ENCODE measurements around the gene NUDT8. TPM values are rescaled to one million over a fixed set of nuclear protein-coding genes. Genes with fewer than 3 reads are reported as not detected.

The NUDT8 gene
- total RNA-seq, 1 donor from 2014 or later, result 6.2 TPM

DNA sequence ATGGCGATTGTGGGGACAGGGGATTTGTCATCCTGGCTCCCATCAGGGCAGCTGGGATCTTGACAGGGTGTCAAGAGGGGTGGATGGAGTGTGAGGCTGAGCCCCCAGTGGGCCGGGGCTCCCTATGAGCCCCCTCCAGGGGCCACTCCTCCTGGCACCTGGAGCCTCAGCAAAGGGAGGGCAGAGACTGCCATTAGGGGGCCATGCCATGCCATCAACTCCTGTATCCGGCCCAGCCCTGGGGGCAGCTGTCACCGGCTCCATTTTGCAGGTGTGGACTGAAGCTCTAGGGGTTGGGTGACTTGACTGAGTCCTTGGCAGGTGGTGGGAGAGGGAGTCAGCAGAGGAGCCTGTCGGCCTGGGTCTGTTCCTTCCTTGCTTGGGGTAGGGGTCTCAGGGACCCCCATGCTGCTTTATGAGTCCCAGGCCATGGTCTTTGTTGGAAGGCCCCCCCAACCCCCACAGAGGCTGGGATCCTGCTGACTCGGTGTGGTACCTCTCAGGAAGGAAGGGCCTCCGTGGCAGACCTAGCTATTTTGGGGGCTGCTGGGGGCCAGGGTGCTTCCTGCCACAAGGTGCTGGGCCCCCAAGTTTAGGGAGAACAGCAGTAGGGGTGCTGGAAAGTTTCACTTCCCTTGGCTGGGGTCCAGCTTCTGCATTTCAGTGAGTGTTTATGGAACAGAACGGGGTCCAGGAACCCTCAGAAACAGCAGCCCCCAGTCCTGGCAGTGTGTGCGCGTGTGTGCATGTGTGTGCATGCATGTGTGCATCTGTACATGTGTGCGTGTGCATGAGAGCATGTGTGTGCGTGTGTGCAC is 19.3 kb upstream of the NUDT8 start:
- H3K4me3 Mint-ChIP-seq, result no peak overlapping the region
- no peak for DNase-seq (ENCODE audit: low spot score in 2 of 2, unreplicated experiment in 2 of 2)
- TF ChIP-seq CTCF (IDR thresholded peaks at IDR 0.05; ENCODE audit: unreplicated experiment), result no peak
- peaks cover 49% of the 10 kb centered on the region for H3K27me3 Mint-ChIP-seq (ENCODE audit: low read depth)
- H3K4me1 Mint-ChIP-seq, result peaks cover 7% of the 10 kb centered on the region
- no peak overlapping the region for H3K27ac Mint-ChIP-seq
- no peaks in the 10 kb centered on the region for H3K9me3 Mint-ChIP-seq
- no peaks in the 10 kb centered on the region for H3K36me3 Mint-ChIP-seq

- Mint-ChIP-seq H3K4me3 (no peak overlapping the region), H3K27me3 (ENCODE audit: low read depth) (peaks cover 46% of the 10 kb centered on the region), H3K36me3 (no peaks in the 10 kb centered on the region), H3K27ac (no peak overlapping the region), H3K9me3 (no peaks in the 10 kb centered on the region), H3K4me1 (peaks cover 7% of the 10 kb centered on the region)
- no peak for TF ChIP-seq CTCF (IDR thresholded peaks at IDR 0.05; ENCODE audit: unreplicated experiment)
- no peak for DNase-seq (ENCODE audit: low spot score in 2 of 2, unreplicated experiment in 2 of 2)
Measured at GRCh38 chr11:67648140-67648795, 18.5 kb upstream of the NUDT8 start.

DNA sequence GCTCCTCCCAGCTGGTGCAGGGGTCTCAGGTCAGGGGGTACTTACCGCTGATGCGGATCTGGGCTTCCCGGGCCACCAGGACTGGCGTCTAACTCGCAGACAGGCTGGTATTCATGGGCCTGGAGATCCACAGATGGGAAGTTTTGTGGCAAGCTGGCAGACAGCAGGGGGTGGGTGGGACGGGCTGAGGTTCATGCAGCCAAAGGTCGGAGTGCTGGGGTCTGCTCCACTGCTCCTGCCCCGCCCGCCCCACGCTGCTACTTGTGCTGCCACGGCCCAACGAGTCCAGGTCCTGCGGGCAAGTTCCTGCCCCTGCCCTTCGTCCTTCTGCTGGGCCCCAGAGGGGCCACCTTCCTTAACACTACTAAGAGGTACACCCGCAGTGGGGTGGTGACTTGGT is 17.7 kb upstream of the NUDT8 start:
- H3K27ac Mint-ChIP-seq, result no peak overlapping the region
- DNase-seq (ENCODE audit: low spot score in 2 of 2, unreplicated experiment in 2 of 2), result no peak
- peaks cover 4% of the 10 kb centered on the region for H3K4me1 Mint-ChIP-seq
- no peaks in the 10 kb centered on the region for H3K36me3 Mint-ChIP-seq
- peaks cover 45% of the 10 kb centered on the region for H3K27me3 Mint-ChIP-seq (ENCODE audit: low read depth)
- TF ChIP-seq CTCF (IDR thresholded peaks at IDR 0.05; ENCODE audit: unreplicated experiment), result no peak
- no peaks in the 10 kb centered on the region for H3K9me3 Mint-ChIP-seq
- H3K4me3 Mint-ChIP-seq, result no peak overlapping the region

GRCh38 chr11:67646535-67647336 is 17.0 kb upstream of the NUDT8 start:
- Mint-ChIP-seq H3K4me1 (no peaks in the 10 kb centered on the region), H3K27ac (no peak overlapping the region), H3K36me3 (no peaks in the 10 kb centered on the region), H3K9me3 (no peaks in the 10 kb centered on the region), H3K4me3 (no peak overlapping the region), H3K27me3 (ENCODE audit: low read depth) (peaks cover 52% of the 10 kb centered on the region)
- no peak for TF ChIP-seq CTCF (IDR thresholded peaks at IDR 0.05; ENCODE audit: unreplicated experiment)
- no peak for DNase-seq (ENCODE audit: low spot score in 2 of 2, unreplicated experiment in 2 of 2)

DNA sequence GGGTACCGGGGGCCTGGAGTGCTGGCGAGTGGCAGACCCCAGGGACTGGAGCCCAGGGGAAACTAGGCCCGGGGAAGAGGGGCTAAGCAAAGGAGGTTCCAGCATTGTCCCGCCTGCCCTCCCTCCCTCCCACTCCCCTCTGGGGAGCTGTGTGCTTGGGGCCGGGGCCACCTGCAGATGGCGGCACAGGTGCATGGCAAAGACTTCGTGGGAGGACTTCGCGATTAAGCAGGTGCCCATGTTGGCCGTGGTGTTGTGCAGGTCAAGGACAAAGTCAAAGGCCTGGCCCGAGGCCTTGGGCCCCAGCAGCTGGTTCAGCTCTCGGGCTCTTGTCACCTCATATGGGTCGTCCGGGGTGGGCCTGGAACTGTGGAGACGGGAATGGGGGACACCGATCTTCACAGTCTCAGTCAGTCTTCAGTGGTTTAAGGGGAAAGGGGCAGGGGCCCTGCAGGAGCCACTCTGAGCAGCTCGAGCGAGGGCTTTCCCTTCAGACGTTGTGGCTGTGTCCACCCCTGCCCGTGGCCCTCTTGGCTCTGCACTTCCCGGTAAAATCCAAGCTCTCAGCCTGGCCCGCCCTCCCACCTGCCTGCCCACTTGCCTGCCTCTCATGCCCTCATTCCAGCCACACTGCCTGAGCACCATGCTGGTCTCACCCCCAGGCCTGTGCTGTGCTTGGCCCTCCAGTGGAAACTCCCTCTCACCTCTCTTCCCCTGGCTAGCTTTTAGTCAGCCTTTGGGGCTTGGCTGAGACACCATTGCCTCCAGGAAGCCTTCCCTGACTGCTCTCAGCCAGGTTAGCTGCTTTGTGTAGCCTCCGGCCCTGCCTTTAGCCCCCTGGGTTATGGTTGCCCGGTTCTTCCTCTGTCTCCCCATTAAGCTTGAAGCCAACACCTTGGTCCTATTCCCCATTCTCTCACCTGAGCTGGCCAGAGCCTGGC is 16.1 kb upstream of the NUDT8 start:
- no peaks in the 10 kb centered on the region for H3K9me3 Mint-ChIP-seq

More for the DNA sequence above, 16.1 kb upstream of the NUDT8 start:
- H3K36me3 Mint-ChIP-seq, result no peaks in the 10 kb centered on the region
- H3K4me3 Mint-ChIP-seq, result no peak overlapping the region
- no peak for DNase-seq (ENCODE audit: low spot score in 2 of 2, unreplicated experiment in 2 of 2)
- H3K4me1 Mint-ChIP-seq, result no peaks in the 10 kb centered on the region
- H3K27ac Mint-ChIP-seq, result no peak overlapping the region
- no peak for TF ChIP-seq CTCF (IDR thresholded peaks at IDR 0.05; ENCODE audit: unreplicated experiment)
- peaks cover 53% of the 10 kb centered on the region for H3K27me3 Mint-ChIP-seq (ENCODE audit: low read depth)

Measured in mesothelial cell of epicardium (in vitro differentiated cells).